NCI-H345 treated with DMSO at 0.1 percent for 48 hours (cell line): Measurements from ENCODE around the gene UBE2F.
A peak's percentile ranks its signal among the peaks of the same experiment; 100 is the strongest.

Experiments
- DNase-seq: peaks from one replicate; lab custom pipeline; 2025; ENCODE audit not compliant: unreplicated experiment; lab: John Stamatoyannopoulos, UW

The UBE2F gene, protein sequence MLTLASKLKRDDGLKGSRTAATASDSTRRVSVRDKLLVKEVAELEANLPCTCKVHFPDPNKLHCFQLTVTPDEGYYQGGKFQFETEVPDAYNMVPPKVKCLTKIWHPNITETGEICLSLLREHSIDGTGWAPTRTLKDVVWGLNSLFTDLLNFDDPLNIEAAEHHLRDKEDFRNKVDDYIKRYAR

DNA sequence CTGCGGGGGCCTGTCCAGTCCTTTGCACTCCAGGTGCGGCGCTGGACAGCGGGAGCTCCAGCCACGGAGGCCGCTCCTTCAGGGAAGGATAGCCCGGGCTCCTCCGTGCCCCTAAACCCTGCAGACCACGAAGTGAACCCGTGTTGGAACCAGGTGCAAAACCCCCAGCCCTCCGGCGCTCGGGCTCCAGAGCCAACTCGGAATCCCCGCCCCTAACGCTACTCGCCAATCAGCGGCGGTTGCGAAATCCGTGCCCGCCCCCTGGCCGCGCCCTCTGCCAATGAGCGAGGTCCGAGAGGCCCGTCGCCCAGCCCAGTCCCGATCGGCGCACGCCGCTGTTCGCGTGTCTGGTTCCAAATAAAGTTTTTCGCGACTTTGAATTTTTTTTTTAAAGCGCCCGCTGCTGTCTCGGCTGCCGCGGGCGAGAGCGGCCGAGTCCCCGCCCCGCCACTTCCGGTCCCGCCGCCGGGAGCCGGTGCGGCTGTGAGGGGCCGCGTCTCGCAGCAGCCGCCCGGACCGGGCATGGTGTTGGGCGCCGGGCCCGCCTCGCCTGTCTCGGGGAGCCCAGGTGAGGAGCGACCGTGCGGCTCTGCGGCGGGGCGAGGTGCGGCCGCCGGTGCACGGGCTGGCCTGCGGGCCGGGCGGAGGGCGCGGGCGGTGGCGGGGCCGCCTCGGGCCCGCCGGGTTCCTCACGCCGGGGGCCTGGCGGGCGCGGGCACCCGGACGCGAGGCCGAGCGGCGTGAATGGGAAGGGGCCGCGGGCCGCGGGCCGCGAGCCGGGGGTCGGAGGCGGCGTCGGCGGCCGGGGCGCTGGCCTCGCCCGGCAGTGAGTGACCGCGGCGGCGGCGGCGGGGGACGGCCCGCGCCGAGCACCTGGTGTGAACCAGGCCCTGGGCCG, at the start of gene UBE2F:
Gene UBE2F, plus strand, starts transcription at position 450 of the 898 bp plus-strand sequence. CDS start 6,094 bp downstream, outside the sequence.
- peak; percentile 96 for DNase-seq

DNA sequence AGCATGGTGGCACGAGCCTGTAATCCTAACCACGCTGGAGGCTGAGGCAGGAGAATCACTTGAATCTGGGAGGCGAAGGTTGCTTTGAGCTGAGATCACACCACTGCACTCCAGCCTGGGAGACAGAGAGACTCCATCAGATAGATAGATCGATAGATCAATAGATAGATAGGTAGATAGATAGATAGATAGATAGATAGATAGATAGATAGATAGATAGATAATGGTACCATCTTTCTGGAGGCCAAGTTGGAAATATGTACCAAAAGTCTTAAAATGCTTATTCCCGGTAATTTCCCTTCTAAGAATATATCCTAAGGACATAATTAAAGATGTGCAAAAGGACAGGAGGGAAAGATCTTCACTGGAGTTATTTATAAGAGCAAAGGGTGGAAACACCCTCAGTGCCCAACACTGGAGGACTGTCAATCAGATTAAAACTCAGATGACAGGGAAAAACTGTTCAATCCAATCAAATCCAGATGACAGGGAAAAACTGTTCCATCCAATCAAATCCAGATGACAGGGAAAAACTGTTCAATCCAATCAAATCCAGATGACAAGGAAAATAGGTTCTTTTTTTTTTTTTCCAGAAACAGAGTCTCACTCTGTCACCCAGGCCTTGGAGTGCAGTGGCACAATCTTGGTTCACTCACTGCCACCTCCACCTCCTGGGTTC, 49.0 kb upstream of the UBE2F start:
- DNase-seq, result no peak

DNA sequence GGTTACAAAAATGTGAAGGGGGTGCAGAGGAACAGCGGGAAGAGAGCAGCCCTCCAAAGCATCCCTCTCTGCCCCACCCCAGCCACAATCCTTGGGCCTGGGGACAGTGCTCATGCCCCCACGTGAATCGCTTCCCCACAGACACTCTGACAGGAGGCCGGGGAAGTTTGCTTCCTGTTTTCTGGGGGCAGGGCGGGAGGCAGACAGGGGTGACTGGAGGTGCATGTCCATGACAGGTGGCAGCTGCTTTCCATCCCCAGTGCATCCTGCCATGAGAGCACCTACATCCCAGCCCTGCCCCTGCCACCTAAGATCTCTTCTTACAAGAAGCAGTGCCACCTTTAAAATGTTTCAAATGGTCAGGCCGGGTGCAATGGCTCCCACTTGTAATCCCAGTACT, 47.2 kb upstream of the UBE2F start:
- no peak for DNase-seq

DNA sequence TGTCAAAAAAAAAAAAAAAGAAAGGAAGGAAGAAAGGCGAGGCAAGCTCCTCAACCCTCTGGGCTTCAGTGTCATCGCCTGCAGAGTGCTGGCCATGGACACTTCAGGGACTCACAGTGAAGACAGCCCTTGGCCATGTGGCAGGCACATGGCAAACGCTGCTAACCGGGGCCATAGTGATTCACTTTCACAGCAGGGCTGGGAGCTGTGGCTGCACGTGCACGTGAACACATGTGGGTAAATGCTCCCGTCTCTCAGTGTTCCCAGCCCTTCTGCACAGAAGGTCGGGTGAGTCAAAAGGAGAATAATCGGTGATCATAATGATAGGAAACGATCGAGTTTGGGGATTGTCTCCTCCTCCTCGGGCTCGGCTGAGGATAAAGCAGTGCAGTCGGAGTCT, 46.1 kb upstream of the UBE2F start:
- DNase-seq, result no peak

DNA sequence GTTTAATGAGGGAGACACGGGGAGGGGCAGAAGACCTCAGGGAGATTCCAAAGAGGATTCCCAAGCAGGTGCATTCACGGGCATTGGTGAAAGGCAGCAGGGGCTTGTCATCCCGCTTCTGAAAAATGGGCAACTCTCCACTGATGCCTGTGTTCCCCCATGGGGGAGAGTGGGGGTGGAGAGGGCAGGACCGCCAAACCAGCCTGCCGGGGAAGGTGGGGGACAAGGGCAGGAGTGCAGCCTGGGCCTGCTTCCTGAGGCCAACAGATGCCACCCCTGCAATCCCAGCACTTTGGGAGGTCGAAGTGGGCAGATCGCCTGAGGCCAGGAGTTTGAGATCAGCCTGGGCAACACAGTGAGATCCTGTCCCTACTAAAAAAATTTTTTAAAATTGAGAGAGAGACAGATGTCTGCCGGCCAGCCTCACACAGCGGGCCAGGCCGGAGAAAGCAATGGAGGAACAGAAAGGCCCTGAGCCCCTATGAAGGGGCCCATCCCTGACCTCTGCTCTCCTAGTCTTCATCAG, 44.8 kb upstream of the UBE2F start:
- DNase-seq, result no peak

DNA sequence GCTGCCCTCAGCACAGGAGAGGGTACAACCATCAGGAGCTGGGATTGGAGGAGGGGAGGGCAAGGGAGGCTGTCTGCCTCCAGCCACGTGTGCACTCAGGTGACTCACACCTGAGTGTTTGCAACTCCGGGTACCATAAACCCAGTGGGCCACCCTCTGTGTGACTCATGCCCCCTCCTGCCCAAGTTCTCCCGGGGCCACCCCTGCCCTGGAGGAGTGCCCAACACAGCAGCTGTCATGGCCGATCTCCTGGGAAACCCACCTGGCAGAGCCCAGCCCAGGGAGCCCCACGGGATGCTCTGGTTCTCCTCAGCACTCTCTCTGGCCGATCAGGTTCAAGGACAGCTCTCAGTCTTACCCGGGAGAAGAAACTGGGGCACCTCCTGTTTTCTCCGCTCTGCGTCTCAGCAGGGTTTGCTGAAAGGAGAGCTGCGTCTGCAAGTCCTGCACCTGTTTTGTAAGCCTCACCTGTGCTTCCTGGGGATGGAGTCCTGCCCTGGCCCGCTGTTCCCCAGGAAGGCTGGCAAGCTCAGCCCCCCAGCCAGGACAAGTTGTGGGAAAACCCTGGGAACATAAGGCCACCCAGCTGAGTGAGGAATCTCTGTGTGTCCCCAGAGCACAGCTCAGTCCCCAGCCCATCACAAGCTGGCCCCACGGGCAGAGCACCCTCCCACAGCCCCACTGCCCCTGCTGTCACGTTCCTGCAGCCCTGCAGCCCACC, 44.0 kb upstream of the UBE2F start:
- DNase-seq, result no peak

DNA sequence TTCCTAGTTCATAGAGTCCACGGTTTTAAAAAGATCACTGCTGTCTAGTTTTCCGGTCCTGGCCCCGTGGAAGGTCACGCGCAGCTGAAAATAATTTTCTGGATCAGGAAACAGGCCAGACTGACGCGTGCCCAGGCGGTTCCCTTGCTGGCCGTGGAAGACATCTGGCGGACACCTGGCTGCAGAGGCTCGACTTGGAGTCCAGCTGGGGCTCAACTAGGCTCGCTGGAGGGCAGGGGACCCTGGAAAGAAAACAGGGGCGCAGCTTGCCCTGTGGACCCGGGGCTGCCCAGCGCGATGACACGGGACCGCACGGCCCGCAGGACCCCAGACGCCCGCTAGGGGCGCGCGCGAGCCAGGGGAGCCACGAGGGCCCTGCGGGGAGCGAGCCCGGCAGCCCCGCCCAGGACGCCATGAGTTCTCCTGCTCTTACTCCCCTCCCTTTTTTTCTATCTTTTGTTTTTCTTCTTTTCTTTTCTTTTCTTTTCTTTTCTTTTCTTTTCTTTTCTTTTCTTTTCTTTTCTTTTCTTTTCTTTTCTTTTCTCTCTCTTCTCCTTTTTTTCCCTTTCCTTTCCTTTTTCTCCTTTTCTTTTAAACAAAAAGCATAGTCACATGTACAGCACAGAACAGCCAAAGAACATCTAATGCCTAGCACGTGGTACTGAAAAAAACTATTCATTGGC, 43.2 kb upstream of the UBE2F start:
- no peak for DNase-seq

DNA sequence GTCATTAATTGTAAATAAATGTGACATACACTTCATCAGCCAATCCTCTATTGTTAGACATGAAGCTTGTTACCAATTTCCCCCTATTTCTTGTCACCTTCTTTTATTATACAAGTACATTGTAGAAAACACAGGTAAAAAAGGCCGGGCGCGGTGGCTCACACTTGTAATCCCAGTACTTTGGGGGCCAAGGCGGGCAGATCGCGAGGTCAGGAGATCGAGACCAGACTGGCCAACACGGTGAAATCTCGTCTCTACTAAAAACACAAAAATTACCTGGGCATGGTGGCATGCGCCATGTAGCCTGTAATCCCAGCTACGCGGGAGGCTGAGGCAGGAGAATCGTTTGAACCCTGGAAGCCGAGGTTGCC, 42.7 kb upstream of the UBE2F start:
- no peak for DNase-seq

DNA sequence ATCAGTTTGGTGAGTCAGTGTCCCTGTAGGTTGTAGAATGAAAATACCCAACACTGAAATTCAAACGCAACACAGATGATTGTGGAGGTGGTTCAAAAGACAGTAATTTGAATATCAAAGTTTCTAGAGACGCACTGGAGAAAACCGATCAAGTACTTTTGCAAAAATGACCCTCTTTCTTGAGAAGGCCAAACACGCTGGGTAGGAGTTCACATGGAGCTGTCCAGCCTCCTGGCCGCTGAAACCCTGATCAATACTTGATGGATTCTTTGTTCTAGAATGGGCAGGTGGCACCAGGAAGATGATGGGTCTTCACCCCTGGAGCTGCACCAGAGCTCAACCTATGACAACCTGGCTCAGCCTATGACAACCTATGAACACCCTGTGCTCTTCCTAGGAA, 39.7 kb upstream of the UBE2F start:
- DNase-seq, result no peak

DNA sequence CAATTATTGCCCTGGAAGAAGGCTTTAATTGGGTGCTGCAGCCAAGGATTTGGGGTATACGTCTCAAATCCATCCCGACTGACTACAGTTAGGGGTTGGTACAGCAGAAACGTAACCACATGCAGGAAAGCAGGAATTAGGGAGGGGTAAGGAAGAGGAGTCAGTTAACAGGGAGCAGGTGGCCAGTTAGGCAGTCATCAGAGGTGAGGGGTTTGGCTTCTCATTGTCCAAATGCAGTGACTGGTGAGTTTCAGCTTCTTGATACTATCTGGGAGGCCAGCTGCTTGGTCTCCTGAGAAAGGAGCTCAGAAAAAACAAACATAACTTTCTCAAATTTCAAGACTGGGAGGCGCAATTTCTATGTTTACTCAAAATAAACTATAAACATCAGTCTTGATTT, 38.8 kb upstream of the UBE2F start:
- no peak for DNase-seq

DNA sequence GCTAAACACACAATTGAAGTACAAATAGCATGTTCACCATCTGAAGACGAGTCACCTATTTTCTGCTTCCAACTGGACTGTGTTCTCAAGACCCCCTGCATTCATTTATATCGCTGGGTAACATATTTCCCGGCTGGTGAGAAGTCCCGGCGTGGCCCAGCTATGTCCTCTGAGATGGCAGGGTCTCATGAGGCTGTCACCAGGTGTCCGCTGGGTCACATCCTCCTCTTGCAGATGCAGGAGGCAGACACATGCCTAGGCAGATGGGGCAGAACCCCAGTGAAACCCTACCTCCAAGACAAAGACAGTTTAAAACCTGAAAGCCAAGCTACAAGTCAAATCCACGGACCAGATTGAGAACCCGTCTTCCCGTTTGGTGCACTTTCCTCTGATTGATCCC, 36.8 kb upstream of the UBE2F start:
- DNase-seq, result no peak

DNA sequence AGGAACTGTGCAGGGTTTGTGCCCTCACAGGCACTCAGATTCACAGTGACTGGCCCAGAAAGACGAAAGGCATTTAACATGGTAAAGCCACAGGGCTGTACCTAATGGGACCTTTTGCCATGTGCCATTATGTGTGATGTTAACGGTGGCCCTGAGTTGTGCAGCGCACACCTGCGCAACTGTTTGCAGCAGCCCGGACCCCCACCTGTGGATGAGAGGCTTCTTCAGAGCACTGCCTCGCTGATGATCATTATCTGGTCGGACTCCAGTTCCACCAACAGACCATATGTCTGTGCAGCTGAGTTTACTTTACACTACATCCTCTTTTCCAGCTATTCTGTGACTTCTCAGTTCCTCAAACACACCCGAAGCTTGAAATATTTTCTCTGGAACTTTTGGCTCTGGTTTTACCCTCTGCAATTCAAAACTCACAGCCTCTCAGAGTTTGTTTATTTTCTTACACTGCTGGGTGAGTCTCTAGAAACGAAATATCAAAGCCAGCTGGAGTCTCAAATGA, 35.6 kb upstream of the UBE2F start:
- DNase-seq, result no peak

DNA sequence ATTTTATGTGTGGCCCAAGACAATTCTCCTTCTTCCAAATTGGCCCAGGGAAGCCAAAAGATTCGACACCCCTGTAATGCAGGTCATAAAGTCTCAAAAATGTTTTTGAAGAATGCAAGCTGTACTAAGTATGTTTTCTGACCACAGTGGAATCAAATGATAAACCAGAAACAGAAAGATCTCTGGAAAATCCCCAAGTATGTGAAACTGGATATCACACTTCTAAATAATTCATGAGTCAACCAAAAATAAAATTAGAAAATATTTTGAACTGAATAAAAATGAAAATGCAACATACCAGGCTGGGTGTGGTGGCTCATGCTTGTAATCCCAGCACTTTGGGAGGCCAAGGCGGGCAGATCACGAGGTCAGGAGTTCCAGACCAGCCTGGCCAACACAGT, 34.1 kb upstream of the UBE2F start:
- DNase-seq, result no peak

DNA sequence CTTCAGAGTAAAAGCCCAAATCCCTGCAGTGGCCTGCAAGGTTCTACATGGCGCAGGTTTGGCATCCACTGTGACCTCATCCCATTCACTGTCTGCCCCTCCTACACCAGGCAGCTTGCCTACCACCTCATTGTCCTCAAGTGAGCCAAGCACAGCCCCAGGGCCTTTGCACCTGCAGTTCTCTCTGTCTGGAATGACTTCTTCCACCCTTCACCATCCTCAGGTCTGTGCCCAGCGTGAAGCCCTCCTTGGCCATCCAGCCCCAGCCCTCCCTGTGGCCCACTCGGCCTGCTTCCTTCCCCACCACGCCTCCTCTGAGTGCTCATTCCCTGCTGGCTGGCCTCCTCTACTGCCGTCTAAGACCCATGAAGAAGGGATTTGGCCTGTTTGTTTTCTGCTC, 32.6 kb upstream of the UBE2F start:
- no peak for DNase-seq

DNA sequence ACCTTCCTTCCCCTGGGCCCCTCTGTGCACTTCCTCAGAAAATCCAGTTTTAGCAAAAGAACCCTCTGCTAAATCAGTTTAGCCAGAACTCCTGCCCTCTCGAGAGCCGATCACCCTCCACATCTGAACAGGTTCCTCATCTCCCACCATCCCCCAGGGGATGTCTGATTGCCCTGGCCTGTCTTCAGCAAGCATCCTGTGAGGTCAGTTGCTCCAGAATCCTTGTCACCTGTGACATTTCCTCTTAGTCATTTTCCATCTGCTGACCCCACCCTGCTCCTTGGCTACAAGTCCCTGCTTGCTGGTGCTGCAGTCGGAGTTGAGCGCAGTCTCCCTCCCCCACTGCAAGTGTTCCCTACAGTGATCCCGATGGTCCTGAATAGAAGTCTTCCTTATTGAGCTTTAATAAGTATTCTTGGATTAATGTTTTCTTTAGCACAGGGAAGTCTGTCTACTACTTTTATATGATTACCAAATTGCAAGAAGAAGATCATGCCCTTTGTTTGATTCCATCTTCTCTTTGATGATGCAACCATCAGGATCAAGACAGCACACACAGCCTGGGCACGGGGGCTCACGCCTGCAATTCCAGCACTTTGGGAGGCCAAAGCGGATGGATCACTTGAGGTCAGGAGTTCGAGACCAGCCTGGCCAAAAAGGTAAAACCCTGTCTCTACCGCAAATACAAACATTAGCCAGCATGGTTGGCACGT, 30.9 kb upstream of the UBE2F start:
- no peak for DNase-seq

DNA sequence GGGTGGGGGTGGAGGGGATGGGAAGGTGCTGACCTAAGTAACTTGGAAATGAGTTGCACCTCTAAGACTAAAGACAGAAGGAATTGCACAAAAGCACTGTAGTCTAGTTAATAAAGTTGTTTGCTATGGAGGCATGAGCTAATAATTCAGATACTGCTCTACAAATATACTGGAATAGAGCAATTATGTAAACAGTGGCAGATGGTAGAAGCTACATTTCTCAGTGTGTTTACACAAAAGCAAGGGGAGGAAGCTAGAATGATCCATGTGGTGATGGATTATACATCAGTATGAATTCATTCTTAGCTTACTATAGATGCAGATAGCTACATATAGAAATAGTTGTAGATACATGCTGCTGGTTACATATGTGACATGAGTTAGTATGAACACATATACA, 27.6 kb upstream of the UBE2F start:
- DNase-seq, result no peak

DNA sequence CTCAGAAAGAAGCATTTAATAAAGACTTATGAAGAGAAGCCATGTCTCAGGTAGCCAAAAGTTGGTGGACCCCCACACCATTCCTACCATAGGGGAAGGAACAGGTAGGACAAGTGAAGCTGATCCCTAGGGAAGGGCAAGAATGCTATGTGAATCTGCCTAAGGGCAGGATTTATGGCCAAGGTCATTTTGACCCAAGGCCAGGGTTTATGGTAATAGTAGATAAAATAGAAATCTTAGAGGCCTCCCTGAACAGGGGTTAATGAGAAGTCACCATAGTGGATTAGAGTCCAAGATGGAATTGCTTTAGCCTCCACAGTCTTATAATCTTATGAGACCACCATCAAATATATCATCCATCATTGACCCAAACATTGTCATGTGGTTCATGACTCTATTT, 26.0 kb upstream of the UBE2F start:
- no peak for DNase-seq

DNA sequence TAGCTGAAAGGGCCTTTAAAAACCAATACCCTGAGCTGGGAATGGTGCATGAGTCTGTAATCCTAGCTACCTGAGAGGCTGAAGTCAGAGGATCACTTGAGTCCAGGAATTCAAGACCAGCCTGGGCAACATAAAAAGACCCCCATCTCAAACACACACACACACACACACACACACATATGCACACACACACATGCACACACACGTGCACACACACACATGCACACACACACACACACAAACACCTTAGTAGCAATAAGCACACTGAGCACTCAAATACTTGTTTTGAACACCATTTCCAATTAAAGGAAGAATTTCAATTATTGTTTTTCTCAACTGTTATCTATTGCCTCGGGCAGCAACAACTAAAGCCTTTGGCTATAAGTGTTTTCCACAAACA, 25.6 kb upstream of the UBE2F start:
- DNase-seq, result no peak

DNA sequence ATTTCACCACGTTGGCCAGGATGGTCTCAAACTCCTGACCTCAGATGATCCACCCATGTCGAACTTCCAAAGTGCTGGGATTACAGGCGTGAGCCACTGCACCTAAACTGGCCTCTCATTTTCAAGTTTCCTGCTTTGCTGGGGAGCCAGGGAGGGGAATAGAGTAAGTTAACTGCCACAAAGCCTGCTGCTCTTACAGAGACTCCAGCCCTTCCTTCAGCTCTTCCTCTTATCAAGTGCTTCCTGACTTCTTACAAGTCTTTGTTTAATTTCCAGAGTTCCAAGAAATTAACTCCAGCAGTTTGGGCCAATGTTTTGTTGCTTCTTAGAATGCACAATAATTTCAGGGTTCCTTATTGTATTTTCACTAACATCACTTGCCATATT, 24.3 kb upstream of the UBE2F start:
- no peak for DNase-seq
